ENCODE measurements around the gene GYPC.

GRCh38 chr2:126665483-126665882 lies 9.5 kb downstream of the GYPC start:
- no peak for TF ChIP-seq CTCF (optimal IDR thresholded peaks at IDR 0.05 in 1 of 3, IDR thresholded peaks at IDR 0.05 in 1 of 3, conservative IDR thresholded peaks at IDR 0.05 in 1 of 3; ENCODE audit: extremely low read depth in 1 of 3, insufficient read depth in 2 of 3, low read length in 3 of 3)
- no peak for TF ChIP-seq EZH2 (IDR thresholded peaks at IDR 0.05; ENCODE audit: low read length)

Measured in keratinocyte (primary cell).